Colonic mucosa (tissue), 4 donors: ENCODE measurements around the gene LRRC73. TPM values are rescaled to one million over a fixed set of nuclear protein-coding genes. Genes with fewer than 3 reads are reported as not detected.

ENCODE experiments used
- DNase-seq: peaks from one replicate; pipeline ENCODE4 v3.0.0-alpha.2; 2020
- H3K27ac ChIP-seq: fragments of 200-600 bp; one replicate; pipeline ENCODE4 v1.8.0; 2021
- H3K27me3 ChIP-seq: fragments of 200-600 bp; one replicate; pipeline ENCODE4 v1.8.0; 2021
- H3K36me3 ChIP-seq: fragments of 200-600 bp; one replicate; pipeline ENCODE4 v1.8.0; 2021
- H3K4me1 ChIP-seq: fragments of 200-600 bp; one replicate; pipeline ENCODE4 v1.8.0; 2021; ENCODE audit warnings: mild to moderate bottlenecking
- H3K4me3 ChIP-seq: fragments of 200-600 bp; one replicate; pipeline ENCODE4 v1.8.0; 2021
- H3K9ac ChIP-seq, 2 donors: one replicate each; pipeline ENCODE4 v1.7.0; 2013; ENCODE audit warnings: control low read depth in 2 of 2, low read depth in 2 of 2, low read length in 2 of 2
- H3K9me3 ChIP-seq: fragments of 200-600 bp; one replicate; pipeline ENCODE4 v1.8.0; 2021
- CTCF ChIP-seq: fragments of 200-600 bp; IDR thresholded peaks from one replicate; pipeline ENCODE4 v1.8.0; 2022; ENCODE audit warnings: antibody characterized with exemption, mild to moderate bottlenecking
- intact Hi-C: fragments of 100-400 bp; cut with DNase I; formaldehyde crosslinking; loops from one replicate; pipeline ENCODE4 v1.14.1; 2022
- total RNA-seq, 2 donors: library from RNA; stranded (reverse); fragmentation: NEBNext Ultra II Directional in 1 of 2; extraction: Animal tissue kit (Norgen Biotek cat#: 25700) in 1 of 2; gene quantifications; one replicate each; pipeline ENCODE4 v1.2.1, GENCODE V29; 2021
- donor health status: healthy.
- donor health status: DM: no; HTN: no; CAD: no.
- donor health status: DM: no; HTN: no; CAD: no.

Gene LRRC73
- total RNA-seq, 2 donors from 2014 or later: 0.77 to 1.1 TPM

DNA sequence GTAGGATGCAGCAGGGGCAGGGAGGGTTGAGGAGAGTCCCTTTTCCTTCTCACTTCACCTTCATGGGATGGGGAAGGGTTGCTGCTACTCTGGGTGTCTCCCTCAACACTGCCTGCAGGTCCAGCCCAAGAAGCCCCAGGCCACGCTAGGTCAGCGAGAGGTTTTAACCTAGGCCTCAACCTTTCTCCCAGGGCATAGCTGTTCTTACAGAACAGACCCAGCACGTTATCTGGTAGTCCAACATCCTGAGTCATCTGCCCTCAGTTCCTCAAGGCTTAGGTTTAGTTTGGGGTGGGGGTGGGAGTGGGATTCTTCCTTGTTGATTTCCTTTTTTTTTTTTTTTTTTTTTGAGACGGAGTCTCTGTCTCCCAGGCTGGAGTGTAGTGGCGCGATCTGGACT, 15.8 kb downstream of the LRRC73 start:
- Histone ChIP-seq H3K4me3 (no peak overlapping the region), H3K27me3 (no peaks in the 10 kb centered on the region), H3K9ac (no peak overlapping the region), H3K36me3 (peaks cover 7% of the 10 kb centered on the region), H3K27ac (no peak overlapping the region), H3K9me3 (no peaks in the 10 kb centered on the region), H3K4me1 (no peaks in the 10 kb centered on the region)
- intact Hi-C loops: no loop called here
- TF ChIP-seq CTCF: no peak
- DNase-seq: no peak

DNA sequence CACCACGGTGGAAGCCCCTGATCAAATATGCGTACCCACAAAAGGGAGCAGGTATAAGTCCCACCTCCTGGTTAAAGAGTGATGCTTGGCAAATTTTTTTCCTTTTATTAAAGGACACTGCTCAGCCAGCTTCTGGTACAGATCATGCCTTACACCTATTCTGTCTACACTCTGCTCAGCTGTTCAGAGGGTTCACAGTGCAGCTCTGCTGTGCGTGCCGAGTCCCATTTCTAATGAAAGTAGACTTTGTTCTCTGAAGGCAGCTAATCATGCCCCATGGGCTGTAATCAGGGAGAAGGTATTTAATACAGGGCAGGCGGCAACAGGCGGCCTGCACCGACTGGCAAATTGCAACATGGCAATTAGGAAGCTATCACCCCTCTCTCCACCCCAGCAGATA, 16.3 kb downstream of the LRRC73 start:
- Histone ChIP-seq H3K4me1 (no peaks in the 10 kb centered on the region), H3K36me3 (peaks cover 3% of the 10 kb centered on the region), H3K9ac (no peak overlapping the region), H3K4me3 (no peak overlapping the region), H3K27ac (no peak overlapping the region), H3K9me3 (no peaks in the 10 kb centered on the region), H3K27me3 (no peaks in the 10 kb centered on the region)
- intact Hi-C loops: no loop called here
- no peak for DNase-seq
- no peak for TF ChIP-seq CTCF

DNA sequence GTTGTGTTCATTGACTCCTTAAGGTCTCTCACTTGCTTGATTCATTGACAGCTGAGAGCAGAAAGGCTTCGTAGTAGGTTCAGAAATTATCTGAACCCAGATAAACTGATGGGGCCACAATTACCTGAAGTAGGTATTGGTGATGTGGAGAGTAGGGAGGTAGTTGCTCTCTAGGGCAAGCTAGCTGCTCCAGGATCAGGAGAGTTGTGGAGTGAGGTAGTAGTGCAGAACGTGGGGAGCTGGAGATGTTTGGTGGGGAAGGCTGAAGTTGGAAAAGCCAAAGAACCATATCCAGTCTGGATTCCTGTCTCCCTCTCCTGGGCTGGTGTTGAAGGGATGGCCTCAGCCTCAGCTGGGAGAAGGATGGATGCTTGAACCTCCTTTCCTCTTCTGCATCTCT, 16.9 kb downstream of the LRRC73 start:
- no peak for DNase-seq
- no peak overlapping the region for H3K4me3 ChIP-seq
- intact Hi-C loops: no loop called here
- no peak overlapping the region for H3K27ac ChIP-seq
- no peak for TF ChIP-seq CTCF
- no peaks in the 10 kb centered on the region for H3K27me3 ChIP-seq
- no peaks in the 10 kb centered on the region for H3K9me3 ChIP-seq
- H3K4me1 ChIP-seq: no peaks in the 10 kb centered on the region
- H3K9ac ChIP-seq: no peak overlapping the region
- H3K36me3 ChIP-seq: no peaks in the 10 kb centered on the region

DNA sequence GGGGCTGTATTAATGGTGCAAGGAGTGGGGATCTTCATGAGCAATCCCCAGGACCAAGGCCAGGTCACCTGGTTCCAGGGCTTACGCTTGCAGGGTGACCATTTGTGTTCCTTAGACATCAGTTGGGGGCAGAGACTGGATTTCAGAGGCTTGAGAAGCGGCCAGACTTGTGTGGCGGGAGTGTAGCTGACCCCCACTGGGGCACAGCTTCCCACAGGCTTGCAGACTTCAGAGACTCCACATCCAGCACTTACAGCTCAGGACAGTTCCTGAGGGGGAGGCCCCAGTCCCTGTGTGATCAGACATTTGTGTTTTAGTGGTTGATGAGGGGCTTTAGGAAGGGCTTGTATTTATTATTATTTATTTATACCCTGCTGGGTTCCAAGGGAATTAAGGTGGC, 17.5 kb downstream of the LRRC73 start:
- no peaks in the 10 kb centered on the region for H3K36me3 ChIP-seq
- intact Hi-C loops: no loop called here
- no peak for DNase-seq
- H3K4me3 ChIP-seq: no peak overlapping the region
- no peak overlapping the region for H3K27ac ChIP-seq
- TF ChIP-seq CTCF: no peak
- H3K4me1 ChIP-seq: no peaks in the 10 kb centered on the region
- no peaks in the 10 kb centered on the region for H3K9me3 ChIP-seq
- H3K9ac ChIP-seq: no peak overlapping the region
- H3K27me3 ChIP-seq: no peaks in the 10 kb centered on the region

- Histone ChIP-seq H3K4me3 (no peak overlapping the region), H3K27ac (no peak overlapping the region), H3K36me3 (no peaks in the 10 kb centered on the region), H3K27me3 (no peaks in the 10 kb centered on the region), H3K9me3 (no peaks in the 10 kb centered on the region), H3K9ac (peak overlapping the region in 1 of 2 donors; percentile 14), H3K4me1 (no peaks in the 10 kb centered on the region)
- DNase-seq: peak; percentile 70
- intact Hi-C loops: no loop called here
- TF ChIP-seq CTCF: no peak
These were observed 18.1 kb downstream of the LRRC73 start for GRCh38 chr6:43491750-43492661.
